A549 (cell line): ENCODE results near the gene CARNS1. TPM values are rescaled to one million over a fixed set of nuclear protein-coding genes. Genes with fewer than 3 reads are reported as not detected.
A peak's percentile ranks its signal among the peaks of the same experiment; 100 is the strongest.

ENCODE experiments used
- ATOH8 ChIP-seq: fragments of 250-450 bp; sonication (Bioruptor Pico); IDR thresholded peaks from 2 replicates; pipeline ENCODE4 v1.5.0; 2020; ENCODE audit warnings: low read depth, mild to moderate bottlenecking, moderate library complexity
- BCL3 ChIP-seq: fragments of >200 bp; sonication (Bioruptor Twin); formaldehyde crosslinking; IDR thresholded peaks from 3 replicates; pipeline ENCODE4 v1.6.1; 2016
- CBX2 ChIP-seq: fragments of 200-600 bp; sonication (generic); IDR thresholded peaks from 2 replicates; pipeline ENCODE4 v1.6.1; 2016; ENCODE audit warnings: low read depth, mild to moderate bottlenecking, borderline replicate concordance
- CBX8 ChIP-seq: fragments of 200-600 bp; sonication (generic); IDR thresholded peaks from 2 replicates; pipeline ENCODE4 v1.6.1; 2016
- ELK1 ChIP-seq: fragments of 150-350 bp; IDR thresholded peaks from 2 replicates; pipeline ENCODE4 v1.6.1; 2014; ENCODE audit warnings: low read depth, mild to moderate bottlenecking, low read length
- ESRRA ChIP-seq: fragments of 150-350 bp; IDR thresholded peaks from 2 replicates; pipeline ENCODE4 v1.6.1; 2014; ENCODE audit warnings: mild to moderate bottlenecking, low read length, borderline replicate concordance
- FOSB ChIP-seq: fragments of 250-450 bp; sonication (Bioruptor Pico); IDR thresholded peaks from 2 replicates; pipeline ENCODE4 v1.5.0; 2020; ENCODE audit warnings: mild to moderate bottlenecking, moderate library complexity
- FOSL2 ChIP-seq, 2 experiments: fragments of 450-650 bp in 1 of 2; fragments of >200 bp in 1 of 2; sonication (Bioruptor Twin) in 1 of 2; formaldehyde crosslinking; IDR thresholded peaks; 2 replicates each; pipeline versions ENCODE4 v1.5.0 to v1.6.1; 2016 to 2020; ENCODE audit warnings: mild to moderate bottlenecking in 1 of 2, moderate library complexity in 1 of 2
- FOXS1 ChIP-seq: fragments of 250-450 bp; sonication (Bioruptor Pico); IDR thresholded peaks from 2 replicates; pipeline ENCODE4 v1.5.0; 2020; ENCODE audit warnings: mild to moderate bottlenecking, moderate library complexity
- GATA3 ChIP-seq: IDR thresholded peaks from 2 replicates; pipeline ENCODE4 v1.6.1; 2012; ENCODE audit warnings: borderline replicate concordance
- HDAC2 ChIP-seq: fragments of 200-600 bp; sonication (generic); IDR thresholded peaks from 2 replicates; pipeline ENCODE4 v1.6.1; 2016
- HOXA7 ChIP-seq: fragments of 250-450 bp; sonication (Bioruptor Pico); IDR thresholded peaks from 2 replicates; pipeline ENCODE4 v1.5.0; 2020; ENCODE audit warnings: mild to moderate bottlenecking, moderate library complexity
- HOXB5 ChIP-seq: fragments of 250-450 bp; sonication (Bioruptor Pico); IDR thresholded peaks from 2 replicates; pipeline ENCODE4 v1.5.0; 2020; ENCODE audit warnings: mild to moderate bottlenecking, moderate library complexity
- JUN ChIP-seq, 2 experiments: fragments of >200 bp; sonication (Bioruptor Twin); formaldehyde crosslinking; IDR thresholded peaks; 2 replicates in 1 of 2; 3 replicates in 1 of 2; pipeline ENCODE4 v1.6.1; 2016 to 2017
- JUNB ChIP-seq: fragments of >200 bp; sonication (Bioruptor Twin); formaldehyde crosslinking; IDR thresholded peaks from 2 replicates; pipeline ENCODE4 v1.6.1; 2016
- KDM1A ChIP-seq: fragments of 200-600 bp; sonication (generic); IDR thresholded peaks from 2 replicates; pipeline ENCODE4 v1.6.1; 2016; ENCODE audit warnings: low read depth, mild to moderate bottlenecking
- KDM5A ChIP-seq: fragments of 200-600 bp; sonication (generic); IDR thresholded peaks from 2 replicates; pipeline ENCODE4 v1.6.1; 2016; ENCODE audit warnings: antibody characterized with exemption, mild to moderate bottlenecking
- MAFK ChIP-seq: fragments of 450-650 bp; IDR thresholded peaks from 2 replicates; pipeline ENCODE4 v1.6.1; 2014; ENCODE audit not compliant: partially characterized antibody
- MYC ChIP-seq: IDR thresholded peaks from 2 replicates; pipeline ENCODE4 v1.6.1; 2012; ENCODE audit warnings: mild to moderate bottlenecking, inconsistent platforms, low read length, improper control_type of control experiment, borderline replicate concordance
- NFE2L2 ChIP-seq: fragments of 150-350 bp; conservative IDR thresholded peaks from 2 replicates; pipeline ENCODE4 v1.6.1; 2014; ENCODE audit warnings: low read length
- NPAS2 ChIP-seq: fragments of 250-450 bp; sonication (Bioruptor Pico); IDR thresholded peaks from 2 replicates; pipeline ENCODE4 v1.8.0; 2022; ENCODE audit warnings: mild to moderate bottlenecking, moderate library complexity, borderline replicate concordance
- PBX3 ChIP-seq: IDR thresholded peaks from 2 replicates; pipeline ENCODE4 v1.6.1; 2012
- PHF8 ChIP-seq: fragments of 200-600 bp; sonication (generic); IDR thresholded peaks from 2 replicates; pipeline ENCODE4 v1.6.1; 2016; ENCODE audit warnings: low read depth, mild to moderate bottlenecking, antibody characterized with exemption, moderate library complexity, borderline replicate concordance
- RAD21 ChIP-seq, 2 experiments: fragments of >200 bp in 1 of 2; sonication (Bioruptor Twin) in 1 of 2; formaldehyde crosslinking in 1 of 2; IDR thresholded peaks in 1 of 2; conservative IDR thresholded peaks in 1 of 2; 2 replicates in 1 of 2; 3 replicates in 1 of 2; pipeline ENCODE4 v1.6.1; 2012 to 2018; ENCODE audit warnings: inconsistent platforms in 1 of 2
- RARB ChIP-seq: fragments of 250-450 bp; sonication (Bioruptor Pico); IDR thresholded peaks from 2 replicates; pipeline ENCODE4 v1.8.0; 2021; ENCODE audit warnings: mild to moderate bottlenecking, moderate library complexity
- REST ChIP-seq: fragments of 200-600 bp; sonication (generic); IDR thresholded peaks from 2 replicates; pipeline ENCODE4 v1.6.1; 2016; ENCODE audit warnings: antibody characterized with exemption, mild to moderate bottlenecking, moderate library complexity
- RFX5 ChIP-seq: fragments of 450-650 bp; IDR thresholded peaks from 2 replicates; pipeline ENCODE4 v1.7.1; 2014; ENCODE audit warnings: antibody characterized with exemption, mild to moderate bottlenecking, moderate library complexity
- SMC3 ChIP-seq: fragments of >200 bp; sonication (Bioruptor Twin); formaldehyde crosslinking; IDR thresholded peaks from 3 replicates; pipeline ENCODE4 v1.6.1; 2018; ENCODE audit warnings: inconsistent platforms
- SREBF2 ChIP-seq: fragments of 450-650 bp; IDR thresholded peaks from 2 replicates; pipeline ENCODE4 v1.6.1; 2014; ENCODE audit warnings: mild to moderate bottlenecking, moderate library complexity
- TP53 ChIP-seq: fragments of 250-450 bp; sonication (Bioruptor Pico); IDR thresholded peaks from 2 replicates; pipeline ENCODE4 v1.5.0; 2021; ENCODE audit warnings: mild to moderate bottlenecking, moderate library complexity
- USF2 ChIP-seq: fragments of 450-650 bp; IDR thresholded peaks from 2 replicates; pipeline ENCODE4 v1.6.1; 2014; ENCODE audit warnings: antibody characterized with exemption
- ZFP36 ChIP-seq: fragments of 450-650 bp; IDR thresholded peaks from 2 replicates; pipeline ENCODE4 v1.6.1; 2014; ENCODE audit warnings: borderline replicate concordance; ENCODE audit not compliant: partially characterized antibody
- ZNF302 ChIP-seq: fragments of 250-450 bp; sonication (Bioruptor Pico); IDR thresholded peaks from 2 replicates; pipeline ENCODE4 v1.9.0; 2021; ENCODE audit warnings: inconsistent platforms, mild to moderate bottlenecking, moderate library complexity
- polyA plus RNA-seq, 4 experiments: library from polyadenylated mRNA; depleted of rRNA in 3 of 4; stranded (reverse); fragments of >200 nt; fragmentation: RNase III in 1 of 4; extraction: RNeasy Plus Mini Kit Qiagen cat#74134 plus additional on column Dnase treatment in 1 of 4; gene quantifications; 2 replicates in 3 of 4; 3 replicates in 1 of 4; pipeline ENCODE4 v1.2.3, GENCODE V29; 2011 to 2017

CARNS1 gene
- polyA plus RNA-seq, 2 of the 4 experiments (the other 2 are of a cell fraction): 0.08 to 0.10 TPM

- TF ChIP-seq ELK1 (no peak), HOXB5 (CRISPR knock-in tag) (peak; percentile 58), RAD21 (conservative IDR thresholded peaks at IDR 0.05 in 1 of 2, IDR thresholded peaks at IDR 0.05 in 1 of 2) (no peak), FOXS1 (CRISPR knock-in tag) (no peak), BCL3 (no peak), MAFK (peak; percentile 25), JUNB (peak; percentile 32; the same call in 1 of the 2 replicates), ATOH8 (CRISPR knock-in tag) (peak; percentile 58; the same call in 1 of the 2 replicates), MYC (no peak), ZNF302 (CRISPR knock-in tag) (no peak), CBX2 (no peak), KDM5A (no peak), HDAC2 (no peak), FOSL2 (IDR thresholded peaks at IDR 0.05) (peak; percentile 52; the same call in 1 of the 2 replicates), FOSL2 (CRISPR knock-in tag; IDR thresholded peaks at IDR 0.05) (peak; percentile 97), RARB (no peak), PBX3 (no peak), FOSB (CRISPR knock-in tag) (no peak), GATA3 (no peak), RFX5 (no peak), KDM1A (no peak), USF2 (no peak), SMC3 (no peak; the same call in 2 of the 3 replicates), PHF8 (no peak), TP53 (CRISPR knock-in tag) (peak; percentile 84; the same call in 1 of the 2 replicates), REST (no peak), JUN (IDR thresholded peaks at IDR 0.05) (peak in 1 of 2 experiments; percentile 35; a peak in 2 of 5 replicates), HOXA7 (CRISPR knock-in tag) (no peak), ESRRA (no peak), NFE2L2 (no peak), ZFP36 (no peak), SREBF2 (no peak), CBX8 (no peak), NPAS2 (no peak; the same call in 1 of the 2 replicates)
Measured at GRCh38 chr11:67463680-67464410, 48.4 kb downstream of the CARNS1 start (continued).
